Tibial artery (tissue), 4 donors: ENCODE data around the gene FOXO3.
"Not testable (repeated sequence)": the region's sequence is repeated elsewhere in the genome, so short reads cannot be mapped to it uniquely, and the experiment has no call there.

Experiments used
- DNase-seq, 2 donors: peaks; one replicate each; pipeline ENCODE4 v3.0.0-alpha.2; 2019
- H3K27ac ChIP-seq, 2 donors: fragments of 200-600 bp; sonication (generic) in 1 of 2; 1 replicate in 1 of 2; 2 replicates in 1 of 2; pipeline ENCODE4 v1.5.1; 2018 to 2019; ENCODE audit warnings: mild to moderate bottlenecking in 1 of 2
- H3K27me3 ChIP-seq, 2 donors: fragments of 200-600 bp; sonication (generic) in 1 of 2; one replicate each; pipeline versions ENCODE4 v1.5.1 to v1.6.0; 2016 to 2019
- H3K36me3 ChIP-seq, 3 donors: fragments of 200-600 bp; sonication (generic) in 2 of 3; one replicate each; pipeline ENCODE4 v1.5.1; 2016 to 2019; ENCODE audit warnings: mild to moderate bottlenecking in 2 of 3
- H3K4me1 ChIP-seq, 4 donors: fragments of 200-600 bp; sonication (generic) in 2 of 4; 1 replicate in 3 of 4; 2 replicates in 1 of 4; pipeline ENCODE4 v1.5.1; 2016 to 2019
- H3K4me3 ChIP-seq, 2 donors: fragments of 200-600 bp; sonication (generic) in 1 of 2; 1 replicate in 1 of 2; 2 replicates in 1 of 2; pipeline ENCODE4 v1.5.1; 2018 to 2019; ENCODE audit warnings: mild to moderate bottlenecking in 2 of 2
- H3K9me3 ChIP-seq, 3 donors: fragments of 200-600 bp; sonication (generic) in 1 of 3; one replicate each; pipeline ENCODE4 v1.5.1; 2016 to 2019
- intact Hi-C: fragments of 100-400 bp; cut with DNase I; formaldehyde crosslinking; loops from one replicate; pipeline ENCODE4 v1.15.0; 2023; ENCODE audit warnings: low total_unique reads
- TF ChIP-seq, protein P1 (sequence below), 2 experiments: fragments of 200-600 bp in 1 of 2; fragments of 450-650 bp in 1 of 2; IDR thresholded peaks; one replicate each; pipeline ENCODE4 v1.5.1; 2017 to 2019; ENCODE audit warnings: antibody characterized with exemption in 2 of 2, mild to moderate bottlenecking in 1 of 2, moderate library complexity in 1 of 2

The FOXO3 gene

DNA sequence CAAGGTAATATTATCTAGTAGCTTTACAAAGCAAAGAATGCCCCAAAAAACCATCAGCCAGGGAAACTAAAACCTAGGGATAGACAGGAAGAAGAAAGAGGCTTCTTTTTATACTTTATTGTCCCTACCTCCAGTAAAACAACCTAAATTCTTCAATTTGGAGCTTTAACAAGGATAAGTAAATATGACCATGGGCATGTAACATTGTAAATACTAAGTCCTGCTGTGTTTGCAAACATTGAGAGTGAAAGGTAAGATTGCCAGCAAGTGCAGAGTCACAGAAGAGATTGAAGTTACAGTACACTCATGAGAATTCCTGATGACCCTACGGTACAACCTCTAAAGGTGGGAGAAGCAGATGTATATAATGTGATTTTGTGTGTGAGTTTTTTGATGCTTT lies 117.2 kb downstream of the FOXO3 start:
- intact Hi-C loops, result no loop called here
- TF ChIP-seq, protein P1, sequence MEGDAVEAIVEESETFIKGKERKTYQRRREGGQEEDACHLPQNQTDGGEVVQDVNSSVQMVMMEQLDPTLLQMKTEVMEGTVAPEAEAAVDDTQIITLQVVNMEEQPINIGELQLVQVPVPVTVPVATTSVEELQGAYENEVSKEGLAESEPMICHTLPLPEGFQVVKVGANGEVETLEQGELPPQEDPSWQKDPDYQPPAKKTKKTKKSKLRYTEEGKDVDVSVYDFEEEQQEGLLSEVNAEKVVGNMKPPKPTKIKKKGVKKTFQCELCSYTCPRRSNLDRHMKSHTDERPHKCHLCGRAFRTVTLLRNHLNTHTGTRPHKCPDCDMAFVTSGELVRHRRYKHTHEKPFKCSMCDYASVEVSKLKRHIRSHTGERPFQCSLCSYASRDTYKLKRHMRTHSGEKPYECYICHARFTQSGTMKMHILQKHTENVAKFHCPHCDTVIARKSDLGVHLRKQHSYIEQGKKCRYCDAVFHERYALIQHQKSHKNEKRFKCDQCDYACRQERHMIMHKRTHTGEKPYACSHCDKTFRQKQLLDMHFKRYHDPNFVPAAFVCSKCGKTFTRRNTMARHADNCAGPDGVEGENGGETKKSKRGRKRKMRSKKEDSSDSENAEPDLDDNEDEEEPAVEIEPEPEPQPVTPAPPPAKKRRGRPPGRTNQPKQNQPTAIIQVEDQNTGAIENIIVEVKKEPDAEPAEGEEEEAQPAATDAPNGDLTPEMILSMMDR (IDR thresholded peaks at IDR 0.05), result no peak
- peaks cover 0 to 70% (median 42%) of the 10 kb centered on the region in 4 donors for H3K4me1 ChIP-seq
- H3K27me3 ChIP-seq, result no peaks in the 10 kb centered on the region
- no peak for DNase-seq
- no peak overlapping the region for H3K27ac ChIP-seq
- H3K4me3 ChIP-seq, result no peak overlapping the region
- H3K9me3 ChIP-seq, result no peaks in the 10 kb centered on the region
- H3K36me3 ChIP-seq, result peaks cover 14 to 21% (median 19%) of the 10 kb centered on the region in 3 donors

DNA sequence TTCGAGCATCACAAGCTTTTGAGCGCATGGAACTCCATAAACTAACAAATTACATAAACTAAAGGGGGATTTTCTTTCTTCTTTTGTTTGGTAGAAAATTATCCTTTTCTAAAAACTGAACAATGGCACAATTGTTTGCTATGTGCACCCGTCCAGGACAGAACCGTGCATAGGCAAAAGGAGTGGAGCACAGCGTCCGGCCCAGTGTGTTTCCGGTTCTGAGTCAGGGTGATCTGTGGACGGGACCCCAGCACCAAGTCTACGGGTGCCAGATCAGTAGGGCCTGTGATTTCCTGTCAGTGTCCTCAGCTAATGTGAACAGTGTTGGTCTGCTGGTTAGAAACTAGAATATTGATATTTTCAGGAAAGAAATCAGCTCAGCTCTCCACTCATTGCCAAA lies 119.6 kb downstream of the FOXO3 start:
- H3K4me3 ChIP-seq, H3K27ac ChIP-seq, DNase-seq, H3K27me3 ChIP-seq, intact Hi-C loops, H3K9me3 ChIP-seq: not testable (repeated sequence)
- H3K36me3 ChIP-seq, result peaks cover 20 to 26% (median 21%) of the 10 kb centered on the region in 3 donors
- peaks cover 0 to 66% (median 30%) of the 10 kb centered on the region in 4 donors for H3K4me1 ChIP-seq

DNA sequence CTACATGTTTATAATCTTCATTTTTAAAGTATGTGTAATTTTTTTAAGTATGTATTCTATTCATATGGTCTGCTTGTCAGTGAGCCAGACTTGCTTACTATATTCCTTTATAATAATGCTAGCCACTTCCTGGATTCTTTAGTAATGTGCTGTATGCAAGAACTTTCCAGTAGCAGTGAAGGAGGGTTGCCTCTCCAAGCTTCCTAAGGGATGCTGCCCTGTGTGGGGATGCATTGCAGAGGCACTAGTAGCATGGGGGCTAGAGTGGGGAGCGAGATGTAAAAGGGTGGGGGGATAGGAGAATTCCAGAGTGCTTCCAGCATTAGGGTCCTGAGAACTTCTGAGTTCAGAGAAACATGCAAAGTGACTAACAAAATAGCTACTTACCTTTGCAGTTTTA lies 121.0 kb downstream of the FOXO3 start:
- DNase-seq, H3K9me3 ChIP-seq, intact Hi-C loops, H3K4me3 ChIP-seq, H3K27ac ChIP-seq, H3K27me3 ChIP-seq: not testable (repeated sequence)
- Histone ChIP-seq H3K4me1 (peaks cover 0 to 66% (median 23%) of the 10 kb centered on the region in 4 donors), H3K36me3 (peaks cover 21 to 40% (median 34%) of the 10 kb centered on the region in 3 donors)

DNA sequence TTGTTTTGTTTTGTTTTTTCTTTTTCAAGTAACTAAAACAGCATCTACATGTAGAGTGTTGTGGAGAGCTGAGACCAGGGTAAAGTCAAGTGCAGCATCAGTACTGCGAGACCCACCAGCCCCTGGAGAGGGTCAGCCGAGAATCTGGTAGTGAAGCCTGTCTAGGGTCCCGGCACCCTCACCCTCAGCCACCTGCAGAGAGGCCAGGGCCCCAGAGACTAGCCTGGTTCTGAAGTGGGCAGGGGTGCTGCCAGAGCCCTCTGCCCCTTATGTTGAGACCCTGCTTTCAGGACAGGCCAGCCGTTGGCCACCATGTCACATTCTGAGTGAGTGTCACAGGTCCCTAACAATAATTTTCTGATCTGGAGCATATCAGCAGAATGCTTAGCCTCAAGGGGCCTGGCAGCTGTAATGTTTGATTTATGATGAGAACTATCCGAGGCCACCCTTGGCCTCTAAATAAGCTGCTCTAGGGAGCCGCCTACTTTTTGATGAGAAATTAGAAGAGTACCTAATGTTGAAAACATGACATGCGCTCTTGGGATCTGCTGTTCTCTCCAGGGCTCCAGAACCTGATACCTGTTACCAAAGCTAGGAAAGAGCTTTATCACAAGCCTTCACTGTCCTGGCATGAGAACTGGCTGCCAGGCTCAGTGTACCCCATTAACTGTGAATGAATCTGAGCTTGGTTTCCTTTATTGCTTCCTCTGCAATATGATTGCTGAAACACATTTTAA lies 121.8 kb downstream of the FOXO3 start:
- H3K27me3 ChIP-seq, DNase-seq, H3K27ac ChIP-seq, intact Hi-C loops, H3K4me3 ChIP-seq, H3K9me3 ChIP-seq: not testable (repeated sequence)
- Histone ChIP-seq H3K4me1 (peaks cover 0 to 63% (median 18%) of the 10 kb centered on the region in 4 donors), H3K36me3 (peaks cover 26 to 47% (median 38%) of the 10 kb centered on the region in 3 donors)

DNA sequence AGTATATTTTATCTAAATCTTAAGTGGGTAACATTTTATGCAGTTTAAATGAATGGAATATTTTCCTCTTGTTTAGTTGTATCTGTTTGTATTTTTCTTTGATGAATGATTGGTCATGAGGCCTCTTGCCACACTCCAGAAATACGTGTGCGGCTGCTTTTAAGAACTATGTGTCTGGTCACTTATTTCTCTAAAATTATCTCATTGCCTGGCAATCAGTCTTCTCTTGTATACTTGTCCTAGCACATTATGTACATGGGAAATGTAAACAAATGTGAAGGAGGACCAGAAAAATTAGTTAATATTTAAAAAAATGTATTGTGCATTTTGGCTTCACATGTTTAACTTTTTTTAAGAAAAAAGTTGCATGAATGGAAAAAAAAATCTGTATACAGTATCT lies 123.3 kb downstream of the FOXO3 start:
- H3K4me1 ChIP-seq, result peaks cover 0 to 70% (median 27%) of the 10 kb centered on the region in 4 donors
- intact Hi-C loops, H3K27me3 ChIP-seq, H3K4me3 ChIP-seq, H3K27ac ChIP-seq, DNase-seq, H3K9me3 ChIP-seq: not testable (repeated sequence)
- H3K36me3 ChIP-seq, result peaks cover 26 to 51% (median 42%) of the 10 kb centered on the region in 3 donors

DNA sequence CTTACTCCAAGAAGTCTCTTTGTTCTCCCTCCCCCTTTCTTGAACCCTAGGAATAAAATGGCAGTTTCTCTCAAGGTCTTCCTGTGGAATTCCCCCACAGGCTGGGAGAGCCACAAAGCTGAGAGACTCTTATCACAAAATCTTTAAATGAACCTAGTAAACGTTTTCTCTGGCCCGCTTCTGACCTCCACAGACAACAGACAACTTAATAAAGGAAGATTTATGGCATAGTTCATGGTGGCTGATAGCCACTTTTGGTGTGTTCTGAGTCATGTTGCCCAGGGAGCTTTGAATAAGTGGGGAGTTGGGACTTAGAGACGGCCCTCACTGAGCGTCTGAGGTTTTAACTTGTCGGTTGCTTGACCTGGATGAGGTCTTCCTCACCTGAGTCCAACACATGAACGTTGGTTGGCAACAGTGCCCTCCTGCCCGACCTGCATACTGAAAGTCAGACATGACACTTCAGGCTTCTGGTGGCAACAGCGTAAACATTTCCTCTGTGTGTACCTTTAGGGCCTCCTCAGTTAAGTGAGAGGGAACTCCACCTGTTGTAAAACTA lies 124.1 kb downstream of the FOXO3 start:
- peaks cover 0 to 75% (median 36%) of the 10 kb centered on the region in 4 donors for H3K4me1 ChIP-seq
- DNase-seq, result no peak
- intact Hi-C loops, result no loop called here

DNA sequence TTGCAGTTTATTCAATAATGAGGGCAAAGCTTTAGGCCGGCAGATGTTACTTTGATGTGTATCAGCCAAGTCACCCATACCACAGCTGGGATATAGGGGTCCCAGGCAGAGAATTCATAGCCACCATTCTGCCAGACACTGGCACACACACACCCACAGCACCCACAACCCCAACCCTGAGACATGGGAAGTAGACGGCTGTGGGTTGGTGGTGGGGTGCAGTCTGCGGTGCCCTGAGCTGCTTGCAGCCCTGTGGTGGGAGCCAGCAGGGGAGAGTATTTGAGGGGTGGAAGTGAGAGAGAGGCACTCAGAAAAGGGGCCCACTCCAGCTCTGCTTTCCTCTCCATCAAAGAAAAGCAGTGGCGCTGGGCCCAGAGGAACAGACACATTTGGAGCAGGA lies 125.3 kb downstream of the FOXO3 start:
- no peak overlapping the region for H3K27ac ChIP-seq
- no peaks in the 10 kb centered on the region for H3K27me3 ChIP-seq
- intact Hi-C loops, result no loop called here
- H3K4me1 ChIP-seq, result peaks cover 0 to 86% (median 46%) of the 10 kb centered on the region in 4 donors
- TF ChIP-seq, protein P1 (IDR thresholded peaks at IDR 0.05), result no peak
- DNase-seq, result no peak
- H3K4me3 ChIP-seq, result no peak overlapping the region
- H3K9me3 ChIP-seq, result no peaks in the 10 kb centered on the region
- H3K36me3 ChIP-seq, result peaks cover 8 to 48% (median 25%) of the 10 kb centered on the region in 3 donors

More for the DNA sequence above, 124.1 kb downstream of the FOXO3 start:
- Histone ChIP-seq H3K4me3 (no peak overlapping the region), H3K27ac (peak overlapping the region in 1 of 2 donors; percentile 16), H3K27me3 (no peaks in the 10 kb centered on the region), H3K36me3 (peaks cover 18 to 51% (median 36%) of the 10 kb centered on the region in 3 donors), H3K9me3 (no peaks in the 10 kb centered on the region)
- TF ChIP-seq, protein P1 (IDR thresholded peaks at IDR 0.05), result no peak
